SK-N-SH (cell line): ENCODE data around the gene KCNF1.

Experiments
- GABPA ChIP-seq: IDR thresholded peaks from 2 replicates; pipeline ENCODE4 v1.4.0; 2012; ENCODE audit warnings: low read depth, mild to moderate bottlenecking
- NFIC ChIP-seq: IDR thresholded peaks from 2 replicates; pipeline ENCODE4 v1.4.0; 2012; ENCODE audit warnings: borderline replicate concordance
- POLR2AphosphoS5 ChIP-seq: IDR thresholded peaks from 2 replicates; pipeline ENCODE4 v1.6.1; 2012; ENCODE audit warnings: low read depth, low read length
- USF2 ChIP-seq: fragments of 150-350 bp; IDR thresholded peaks from 2 replicates; pipeline ENCODE4 v1.6.1; 2017; ENCODE audit warnings: antibody characterized with exemption, low read length, low read depth, borderline replicate concordance
- TF ChIP-seq, protein P1 (sequence below): IDR thresholded peaks from 2 replicates; pipeline ENCODE4 v1.4.0; 2012; ENCODE audit warnings: low read depth, borderline replicate concordance
- TF ChIP-seq, protein P2 (sequence below): fragments of 200-600 bp; sonication (generic); IDR thresholded peaks from 2 replicates; pipeline ENCODE4 v1.6.1; 2017; ENCODE audit warnings: antibody characterized with exemption, mild to moderate bottlenecking, moderate library complexity

DNA sequence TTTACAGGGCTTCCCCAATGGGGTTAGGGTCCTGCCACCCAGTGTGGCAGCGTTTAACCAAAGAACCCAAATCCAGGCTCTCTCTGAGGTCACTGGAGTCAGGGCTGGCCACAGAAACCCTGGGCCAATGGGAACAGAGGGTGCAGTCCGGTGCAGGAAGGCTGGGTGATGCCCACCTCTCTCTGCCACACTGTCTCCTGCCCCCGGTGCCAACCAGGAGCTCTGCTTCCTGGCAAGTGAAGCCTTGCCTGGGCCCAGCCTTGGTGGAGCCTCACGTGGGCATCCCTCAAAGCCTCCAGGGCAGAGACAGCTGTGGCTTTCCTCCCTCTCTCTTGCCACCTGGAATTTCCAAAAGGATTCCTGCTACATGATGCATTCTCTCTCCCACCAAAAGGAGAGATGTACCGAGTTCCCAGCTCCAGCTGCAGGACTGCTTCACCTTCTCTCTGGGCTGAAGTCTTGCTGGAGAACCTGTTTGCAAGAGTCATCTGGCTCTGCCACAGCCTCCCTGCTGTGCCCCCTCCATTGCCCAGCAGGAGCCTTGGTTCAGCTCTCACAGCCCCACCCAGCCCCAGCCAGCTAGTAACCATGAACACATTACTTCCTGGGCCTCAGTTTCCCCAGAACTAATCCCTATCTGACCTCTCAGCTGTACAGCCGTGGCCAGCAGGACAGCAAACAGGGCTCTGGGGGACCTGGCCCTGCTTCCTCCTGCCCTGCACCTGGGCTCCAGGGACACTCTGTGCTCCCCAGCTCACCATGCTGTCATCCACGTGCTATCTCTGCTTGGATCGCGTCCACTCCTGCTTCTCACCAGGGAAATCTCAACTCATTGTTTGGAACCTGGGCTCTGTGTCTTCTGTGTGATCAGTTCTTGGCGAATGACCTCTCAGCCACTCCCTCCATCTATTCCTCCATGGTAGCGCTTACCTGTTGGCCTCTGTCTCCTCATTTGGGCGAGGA lies 43.4 kb downstream of the KCNF1 start:
- no peak for TF ChIP-seq USF2
- TF ChIP-seq, protein P1, sequence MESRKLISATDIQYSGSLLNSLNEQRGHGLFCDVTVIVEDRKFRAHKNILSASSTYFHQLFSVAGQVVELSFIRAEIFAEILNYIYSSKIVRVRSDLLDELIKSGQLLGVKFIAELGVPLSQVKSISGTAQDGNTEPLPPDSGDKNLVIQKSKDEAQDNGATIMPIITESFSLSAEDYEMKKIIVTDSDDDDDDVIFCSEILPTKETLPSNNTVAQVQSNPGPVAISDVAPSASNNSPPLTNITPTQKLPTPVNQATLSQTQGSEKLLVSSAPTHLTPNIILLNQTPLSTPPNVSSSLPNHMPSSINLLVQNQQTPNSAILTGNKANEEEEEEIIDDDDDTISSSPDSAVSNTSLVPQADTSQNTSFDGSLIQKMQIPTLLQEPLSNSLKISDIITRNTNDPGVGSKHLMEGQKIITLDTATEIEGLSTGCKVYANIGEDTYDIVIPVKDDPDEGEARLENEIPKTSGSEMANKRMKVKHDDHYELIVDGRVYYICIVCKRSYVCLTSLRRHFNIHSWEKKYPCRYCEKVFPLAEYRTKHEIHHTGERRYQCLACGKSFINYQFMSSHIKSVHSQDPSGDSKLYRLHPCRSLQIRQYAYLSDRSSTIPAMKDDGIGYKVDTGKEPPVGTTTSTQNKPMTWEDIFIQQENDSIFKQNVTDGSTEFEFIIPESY: no peak
- TF ChIP-seq GABPA: no peak
- no peak for TF ChIP-seq POLR2AphosphoS5
- TF ChIP-seq, protein P2, sequence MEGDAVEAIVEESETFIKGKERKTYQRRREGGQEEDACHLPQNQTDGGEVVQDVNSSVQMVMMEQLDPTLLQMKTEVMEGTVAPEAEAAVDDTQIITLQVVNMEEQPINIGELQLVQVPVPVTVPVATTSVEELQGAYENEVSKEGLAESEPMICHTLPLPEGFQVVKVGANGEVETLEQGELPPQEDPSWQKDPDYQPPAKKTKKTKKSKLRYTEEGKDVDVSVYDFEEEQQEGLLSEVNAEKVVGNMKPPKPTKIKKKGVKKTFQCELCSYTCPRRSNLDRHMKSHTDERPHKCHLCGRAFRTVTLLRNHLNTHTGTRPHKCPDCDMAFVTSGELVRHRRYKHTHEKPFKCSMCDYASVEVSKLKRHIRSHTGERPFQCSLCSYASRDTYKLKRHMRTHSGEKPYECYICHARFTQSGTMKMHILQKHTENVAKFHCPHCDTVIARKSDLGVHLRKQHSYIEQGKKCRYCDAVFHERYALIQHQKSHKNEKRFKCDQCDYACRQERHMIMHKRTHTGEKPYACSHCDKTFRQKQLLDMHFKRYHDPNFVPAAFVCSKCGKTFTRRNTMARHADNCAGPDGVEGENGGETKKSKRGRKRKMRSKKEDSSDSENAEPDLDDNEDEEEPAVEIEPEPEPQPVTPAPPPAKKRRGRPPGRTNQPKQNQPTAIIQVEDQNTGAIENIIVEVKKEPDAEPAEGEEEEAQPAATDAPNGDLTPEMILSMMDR: no peak
- no peak for TF ChIP-seq NFIC
